Measurements from ENCODE around the gene HNRNPUL1.

HNRNPUL1 gene

GRCh38 chr19:41355035-41355434 is 90.9 kb downstream of the HNRNPUL1 start:
- no peak overlapping the region for H3K4me3 ChIP-seq (ENCODE audit: low read depth, low read length)
- no peak for TF ChIP-seq CTCF (IDR thresholded peaks at IDR 0.05; ENCODE audit: borderline replicate concordance, insufficient read depth, low read depth, low read length)

- TF ChIP-seq CTCF (IDR thresholded peaks at IDR 0.05; ENCODE audit: borderline replicate concordance, insufficient read depth, low read depth, low read length), result no peak
Observed at GRCh38 chr19:41355802-41356201, 91.6 kb downstream of the HNRNPUL1 start.

GRCh38 chr19:41356984-41357739 is 93.0 kb downstream of the HNRNPUL1 start:
- no peak overlapping the region for H3K4me3 ChIP-seq (ENCODE audit: low read depth, low read length)
- no peak for TF ChIP-seq CTCF (IDR thresholded peaks at IDR 0.05; ENCODE audit: borderline replicate concordance, insufficient read depth, low read depth, low read length)

More at GRCh38 chr19:41355802-41356201, 91.6 kb downstream of the HNRNPUL1 start:
- no peak overlapping the region for H3K4me3 ChIP-seq (ENCODE audit: low read depth, low read length)

All from GM12875 (cell line).